Activated CD4-positive, alpha-beta T cell treated with anti-CD3 and anti-CD28 coated beads, Interleukin-2, amount 50 U/mL, for 4 hours (primary cell): Measurements from ENCODE around the gene CMIP.

Source experiments
- DNase-seq, 2 experiments: peaks; one replicate each; pipeline ENCODE4 v3.0.0-alpha.2; 2020

Gene CMIP

GRCh38 chr16:81448154-81449131 lies 3.8 kb downstream of the CMIP start:
- no peak for DNase-seq

- no peak for DNase-seq
Observed at GRCh38 chr16:81449241-81449640, 4.6 kb downstream of the CMIP start.

- DNase-seq = no peak
Observed at GRCh38 chr16:81449899-81450608, 5.4 kb downstream of the CMIP start.

GRCh38 chr16:81450783-81451491 lies 6.3 kb downstream of the CMIP start:
- no peak for DNase-seq

- peak in 1 of 2 experiments; percentile 22 for DNase-seq
Observed at GRCh38 chr16:81451753-81452680, 7.4 kb downstream of the CMIP start.

GRCh38 chr16:81453091-81453728 lies 8.6 kb downstream of the CMIP start:
- no peak for DNase-seq

GRCh38 chr16:81454044-81454443 lies 9.4 kb downstream of the CMIP start:
- DNase-seq = no peak

GRCh38 chr16:81455006-81455405 lies 10.4 kb downstream of the CMIP start:
- no peak for DNase-seq

- no peak for DNase-seq
Observed at GRCh38 chr16:81455720-81456494, 11.3 kb downstream of the CMIP start.

GRCh38 chr16:81456523-81457325 lies 12.1 kb downstream of the CMIP start:
- no peak for DNase-seq

- DNase-seq = no peak
Observed at GRCh38 chr16:81457326-81458133, 12.9 kb downstream of the CMIP start.

GRCh38 chr16:81458149-81458669 lies 13.6 kb downstream of the CMIP start:
- DNase-seq = no peak

- no peak for DNase-seq
Observed at GRCh38 chr16:81458827-81459598, 14.4 kb downstream of the CMIP start.

GRCh38 chr16:81460075-81460474 lies 15.5 kb downstream of the CMIP start:
- DNase-seq = no peak

GRCh38 chr16:81461243-81461642 lies 16.6 kb downstream of the CMIP start:
- no peak for DNase-seq

- no peak for DNase-seq
Observed at GRCh38 chr16:81461766-81462165, 17.2 kb downstream of the CMIP start.

GRCh38 chr16:81462683-81463082 lies 18.1 kb downstream of the CMIP start:
- DNase-seq = no peak

GRCh38 chr16:81463296-81463890 lies 18.8 kb downstream of the CMIP start:
- no peak for DNase-seq
